Common myeloid progenitor, CD34-positive (primary cell): ENCODE data around the gene PRSS21.

Experiments used
- CTCF ChIA-PET: fragments of 350-600 bp; sonication (Branson Sonifier 250); formaldehyde crosslinking; loops from one replicate; lab custom pipeline; 2021; ENCODE audit warnings: antibody characterized with exemption; lab: Charles Lee
- POLR2A ChIA-PET: fragments of 350-600 bp; sonication (Branson Sonifier 250); formaldehyde crosslinking; loops from one replicate; lab custom pipeline; 2021; ENCODE audit warnings: antibody characterized with exemption; lab: Charles Lee
- DNase-seq, 3 donors: peaks; one replicate each; pipeline versions ENCODE4 v3.0.0 to v3.0.0-alpha.2; 2013
- H3K27ac ChIP-seq, 2 experiments: 1 replicate in 1 of 2; 2 replicates in 1 of 2; pipeline ENCODE4 v1.7.0; 2013; ENCODE audit warnings: inconsistent platforms in 2 of 2, low read length in 2 of 2, mild to moderate bottlenecking in 2 of 2, low read depth in 1 of 2, moderate library complexity in 1 of 2; ENCODE audit not compliant: severe bottlenecking in 2 of 2, insufficient read depth in 1 of 2, poor library complexity in 1 of 2
- H3K27me3 ChIP-seq, 5 experiments: replicated peaks in 2 of 5; 1 replicate in 3 of 5; 2 replicates in 2 of 5; pipeline versions ENCODE4 v1.6.1 to v1.7.0; 2013; ENCODE audit warnings: low read length in 4 of 5, mild to moderate bottlenecking in 2 of 5, moderate library complexity in 2 of 5, inconsistent platforms in 1 of 5; ENCODE audit not compliant: insufficient read depth in 5 of 5, control insufficient read depth in 4 of 5
- H3K36me3 ChIP-seq, 4 experiments: 1 replicate in 2 of 4; 2 replicates in 2 of 4; pipeline versions ENCODE4 v1.6.1 to v1.7.0; 2013; ENCODE audit warnings: low read length in 3 of 4, control low read depth in 1 of 4, mild to moderate bottlenecking in 1 of 4; ENCODE audit not compliant: control insufficient read depth in 4 of 4, insufficient read depth in 4 of 4
- H3K4me1 ChIP-seq, 4 experiments: 1 replicate in 3 of 4; 2 replicates in 1 of 4; pipeline versions ENCODE4 v1.6.1 to v1.7.1; 2013; ENCODE audit warnings: low read length in 3 of 4, mild to moderate bottlenecking in 3 of 4, control low read depth in 1 of 4, inconsistent platforms in 1 of 4, moderate library complexity in 1 of 4; ENCODE audit not compliant: control insufficient read depth in 4 of 4, insufficient read depth in 4 of 4; ENCODE audit errors: control extremely low read depth in 1 of 4
- H3K4me3 ChIP-seq, 7 experiments: 1 replicate in 4 of 7; 2 replicates in 3 of 7; pipeline versions ENCODE4 v1.5.1 to v1.7.0; 2013; ENCODE audit warnings: mild to moderate bottlenecking in 7 of 7, low read length in 6 of 7, moderate library complexity in 6 of 7, inconsistent platforms in 2 of 7, low read depth in 2 of 7, control low read depth in 1 of 7; ENCODE audit not compliant: insufficient read depth in 4 of 7, control insufficient read depth in 1 of 7; ENCODE audit errors: extremely low read depth in 1 of 7
- H3K9me3 ChIP-seq, 5 experiments: 1 replicate in 4 of 5; 2 replicates in 1 of 5; pipeline versions ENCODE4 v1.6.1 to v1.7.1; 2013; ENCODE audit warnings: low read length in 4 of 5, mild to moderate bottlenecking in 2 of 5, inconsistent platforms in 1 of 5, low read depth in 1 of 5, moderate library complexity in 1 of 5; ENCODE audit not compliant: control insufficient read depth in 4 of 5, insufficient read depth in 2 of 5; ENCODE audit errors: control extremely low read depth in 1 of 5
- WGBS: methylation state at CpG from one replicate; pipeline ENCODE4 v1.1.5; 2013; ENCODE audit not compliant: insufficient coverage; 5-methylcytosine and 5-hydroxymethylcytosine counted together

The PRSS21 gene

DNA sequence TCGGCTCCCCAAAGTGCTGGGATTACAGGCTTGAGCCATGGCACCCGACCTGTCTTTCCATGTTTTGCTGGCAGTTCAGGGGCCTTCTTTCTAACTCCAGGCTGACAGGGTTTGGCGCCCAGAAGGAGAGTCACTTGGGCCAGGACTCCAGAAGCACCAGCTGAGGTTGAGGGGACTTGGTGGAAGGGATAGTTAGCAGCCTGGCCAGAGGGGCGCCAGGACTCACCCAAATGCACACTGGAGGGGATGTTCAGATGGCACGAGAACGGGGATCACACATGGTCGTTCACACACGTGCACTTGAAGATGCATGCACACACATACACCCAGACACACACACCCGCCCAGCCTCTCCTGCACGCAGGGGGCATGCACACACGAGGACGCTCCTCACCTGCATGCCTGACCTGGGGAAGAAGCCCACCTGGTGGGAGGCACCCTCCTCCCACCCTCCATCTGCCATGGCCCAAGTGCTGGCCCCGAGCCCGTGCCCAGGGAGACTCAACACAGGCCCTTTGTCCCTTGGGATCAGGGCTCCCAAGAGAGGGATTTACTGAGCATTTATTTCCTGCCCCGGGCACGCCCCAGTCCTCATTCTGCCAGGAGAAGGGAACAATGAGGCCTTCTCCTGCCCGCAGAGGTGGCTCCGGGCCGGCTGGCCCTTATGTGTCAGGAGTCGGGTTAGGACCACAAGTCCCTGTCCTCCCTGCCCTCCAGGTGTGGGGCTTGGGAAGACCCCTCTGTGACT, 2.3 kb upstream of the PRSS21 start:
- Histone ChIP-seq H3K4me3 (no peak overlapping the region), H3K36me3 (no peaks in the 10 kb centered on the region), H3K9me3 (no peaks in the 10 kb centered on the region), H3K27ac (no peak overlapping the region), H3K27me3 (peaks cover 0 to 5% (median 3%) of the 10 kb centered on the region in 5 experiments), H3K4me1 (no peaks in the 10 kb centered on the region)
- ChIA-PET POLR2A (no interaction called here), CTCF (interaction anchor here (0.7 kb wide), 1 partner anchor 24 kb away, joined by 3 read pairs; no protein-coding TSS in a partner anchor)
- no peak for DNase-seq
- 95% methylated on average over 13 of the region's 20 CpGs for WGBS

DNA sequence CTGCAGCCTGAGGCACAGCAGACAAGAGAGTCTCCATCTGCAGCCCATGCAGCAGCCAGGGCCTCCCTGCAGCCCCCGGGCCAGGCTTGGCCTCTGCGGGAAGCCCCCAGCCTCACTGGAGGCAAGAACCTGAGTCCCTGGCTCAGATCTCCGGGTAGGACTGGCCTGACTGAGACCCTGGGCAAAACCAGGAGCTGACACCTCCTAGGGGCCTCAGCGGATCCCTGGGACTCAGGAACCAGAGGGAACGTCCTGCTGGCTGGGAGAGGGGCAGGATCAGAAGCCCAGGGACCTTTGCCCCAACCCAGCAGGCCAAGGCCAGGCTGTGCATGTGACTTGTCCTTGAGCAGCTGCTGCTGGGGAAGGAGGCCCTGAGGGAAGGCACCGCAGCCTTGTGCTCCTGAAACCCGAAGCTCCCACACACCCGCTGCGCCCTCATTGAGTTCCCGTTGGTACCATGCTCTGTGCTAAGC, 1.7 kb upstream of the PRSS21 start:
- DNase-seq: no peak
- CTCF ChIA-PET: no interaction called here
- no peak overlapping the region for H3K4me3 ChIP-seq
- H3K27ac ChIP-seq: no peak overlapping the region
- WGBS: 99% methylated on average over 9 of the region's 10 CpGs
- peaks cover 0 to 3% (median 0%) of the 10 kb centered on the region in 5 experiments for H3K27me3 ChIP-seq
- no peaks in the 10 kb centered on the region for H3K9me3 ChIP-seq
- POLR2A ChIA-PET: no interaction called here
- no peaks in the 10 kb centered on the region for H3K4me1 ChIP-seq
- no peaks in the 10 kb centered on the region for H3K36me3 ChIP-seq

DNA sequence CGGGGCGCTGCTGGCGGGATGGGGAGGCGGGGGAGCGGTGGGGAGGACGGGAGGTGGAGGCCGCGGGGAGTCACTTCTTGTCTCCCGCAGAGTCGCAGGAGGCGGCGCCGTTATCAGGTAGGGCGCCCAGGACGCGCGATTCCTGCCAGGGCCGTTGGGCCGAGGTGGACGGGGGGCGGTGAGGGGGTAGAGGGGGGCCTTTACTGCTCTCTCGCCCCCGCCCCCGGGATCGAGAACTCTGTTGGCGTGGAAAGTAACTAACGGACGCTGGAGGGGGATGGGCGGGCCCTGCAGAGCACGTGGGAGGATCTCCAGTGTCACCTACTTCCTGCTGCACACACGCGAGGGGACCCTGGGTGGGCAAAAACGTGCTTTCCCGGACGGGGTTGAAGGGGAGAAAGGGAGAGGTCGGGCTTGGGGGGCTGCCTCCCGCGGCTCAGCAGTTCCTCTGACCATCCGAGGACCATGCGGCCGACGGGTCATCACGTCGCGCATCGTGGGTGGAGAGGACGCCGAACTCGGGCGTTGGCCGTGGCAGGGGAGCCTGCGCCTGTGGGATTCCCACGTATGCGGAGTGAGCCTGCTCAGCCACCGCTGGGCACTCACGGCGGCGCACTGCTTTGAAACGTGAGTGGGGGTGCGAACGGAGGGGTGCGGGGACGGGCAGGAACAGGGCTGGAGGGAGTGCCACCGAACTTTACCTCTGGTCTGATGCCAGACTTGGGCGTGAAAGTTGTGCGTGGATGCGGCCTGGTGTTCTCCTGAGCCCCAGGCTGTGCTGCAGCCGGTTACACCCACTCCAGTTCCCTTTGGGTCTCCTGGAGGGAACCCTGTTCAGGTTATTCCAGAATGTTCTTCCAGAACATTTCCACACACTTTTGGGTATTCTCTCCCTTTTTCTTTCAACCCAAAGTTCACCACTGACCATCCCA, 569 bp downstream of the PRSS21 start:
- Histone ChIP-seq H3K4me1 (no peaks in the 10 kb centered on the region), H3K9me3 (no peaks in the 10 kb centered on the region), H3K4me3 (peak overlapping the region in 3 of 7 experiments; percentile 11 to 33 (median 22)), H3K27ac (no peak overlapping the region), H3K27me3 (no peaks in the 10 kb centered on the region), H3K36me3 (no peaks in the 10 kb centered on the region)
- POLR2A ChIA-PET: no interaction called here
- CTCF ChIA-PET: interaction anchor here (0.6 kb wide), 1 partner anchor 66 kb away, joined by 4 read pairs; no protein-coding TSS in a partner anchor
- 77% methylated on average over 58 of the region's 68 CpGs for WGBS
- DNase-seq: no peak

DNA sequence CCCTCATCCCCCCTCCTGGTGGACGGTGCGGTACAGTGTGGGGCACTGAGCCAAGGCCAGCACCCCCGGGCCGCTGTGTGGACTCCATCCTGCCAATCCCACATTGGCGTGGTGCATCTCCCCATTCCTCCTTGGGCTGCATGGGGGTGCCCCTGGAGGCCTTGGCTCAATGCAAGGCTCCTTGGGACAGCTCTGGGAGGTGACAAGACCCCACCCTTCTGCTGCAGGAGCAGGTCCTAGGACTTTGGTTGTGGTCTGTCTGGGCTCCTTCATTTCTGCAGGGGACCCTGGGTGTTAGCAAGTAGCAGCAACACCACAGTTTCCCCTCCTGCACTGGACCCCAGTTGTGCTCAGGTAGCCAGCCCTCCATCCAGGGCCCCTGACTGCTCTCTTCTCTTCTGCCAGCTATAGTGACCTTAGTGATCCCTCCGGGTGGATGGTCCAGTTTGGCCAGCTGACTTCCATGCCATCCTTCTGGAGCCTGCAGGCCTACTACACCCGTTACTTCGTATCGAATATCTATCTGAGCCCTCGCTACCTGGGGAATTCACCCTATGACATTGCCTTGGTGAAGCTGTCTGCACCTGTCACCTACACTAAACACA, 1.3 kb downstream of the PRSS21 start:
- WGBS: 98% methylated on average over 8 of the region's 10 CpGs
- ChIA-PET CTCF (no interaction called here), POLR2A (no interaction called here)
- Histone ChIP-seq H3K36me3 (no peaks in the 10 kb centered on the region), H3K9me3 (no peaks in the 10 kb centered on the region), H3K4me3 (no peak overlapping the region), H3K27me3 (no peaks in the 10 kb centered on the region), H3K27ac (no peak overlapping the region), H3K4me1 (no peaks in the 10 kb centered on the region)
- no peak for DNase-seq

DNA sequence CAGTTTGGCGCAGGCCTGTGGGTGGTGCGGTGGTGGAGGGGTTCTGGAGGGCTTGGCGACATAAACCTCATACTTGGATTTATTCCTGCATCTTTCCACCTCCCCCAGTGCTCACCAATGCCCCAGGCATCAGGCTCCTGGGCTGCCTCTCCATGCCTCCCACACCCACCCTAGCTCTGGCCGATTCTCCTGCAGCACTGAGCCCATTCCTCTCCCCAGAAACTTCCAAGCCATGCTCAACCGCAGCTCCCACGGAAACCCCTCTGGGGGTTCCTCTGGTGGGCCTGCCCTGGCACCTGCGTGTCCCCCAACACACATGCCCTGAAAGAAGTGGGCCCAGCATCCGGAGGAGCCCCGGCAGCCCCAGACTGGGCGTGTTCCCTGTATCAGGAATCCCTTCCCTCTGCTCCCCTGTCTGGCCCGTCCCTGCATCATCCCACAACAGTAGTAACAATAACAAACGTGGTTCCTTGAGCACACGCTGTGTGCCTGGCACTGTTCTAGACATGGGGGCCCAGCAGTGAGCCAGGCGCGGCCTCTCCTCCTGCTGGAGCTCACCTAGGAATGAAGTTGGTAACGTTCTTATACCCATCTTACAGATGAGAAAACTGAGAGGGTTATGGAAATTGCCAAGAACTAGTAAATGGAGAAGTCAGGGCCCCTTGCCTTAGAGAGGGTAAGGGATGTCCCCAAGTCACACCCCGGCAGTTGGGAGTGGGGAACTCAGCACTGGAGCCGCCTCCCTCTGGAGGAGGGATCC, 2.3 kb downstream of the PRSS21 start:
- H3K27me3 ChIP-seq: no peaks in the 10 kb centered on the region
- H3K4me1 ChIP-seq: no peaks in the 10 kb centered on the region
- no peaks in the 10 kb centered on the region for H3K36me3 ChIP-seq
- 96% methylated on average over 10 of the region's 18 CpGs for WGBS
- no peak overlapping the region for H3K27ac ChIP-seq
- CTCF ChIA-PET: interaction anchor here (1.6 kb wide), 1 partner anchor 137 kb away, joined by 3 read pairs; no protein-coding TSS in a partner anchor
- H3K9me3 ChIP-seq: no peaks in the 10 kb centered on the region
- POLR2A ChIA-PET: no interaction called here
- DNase-seq: no peak
- H3K4me3 ChIP-seq: no peak overlapping the region

DNA sequence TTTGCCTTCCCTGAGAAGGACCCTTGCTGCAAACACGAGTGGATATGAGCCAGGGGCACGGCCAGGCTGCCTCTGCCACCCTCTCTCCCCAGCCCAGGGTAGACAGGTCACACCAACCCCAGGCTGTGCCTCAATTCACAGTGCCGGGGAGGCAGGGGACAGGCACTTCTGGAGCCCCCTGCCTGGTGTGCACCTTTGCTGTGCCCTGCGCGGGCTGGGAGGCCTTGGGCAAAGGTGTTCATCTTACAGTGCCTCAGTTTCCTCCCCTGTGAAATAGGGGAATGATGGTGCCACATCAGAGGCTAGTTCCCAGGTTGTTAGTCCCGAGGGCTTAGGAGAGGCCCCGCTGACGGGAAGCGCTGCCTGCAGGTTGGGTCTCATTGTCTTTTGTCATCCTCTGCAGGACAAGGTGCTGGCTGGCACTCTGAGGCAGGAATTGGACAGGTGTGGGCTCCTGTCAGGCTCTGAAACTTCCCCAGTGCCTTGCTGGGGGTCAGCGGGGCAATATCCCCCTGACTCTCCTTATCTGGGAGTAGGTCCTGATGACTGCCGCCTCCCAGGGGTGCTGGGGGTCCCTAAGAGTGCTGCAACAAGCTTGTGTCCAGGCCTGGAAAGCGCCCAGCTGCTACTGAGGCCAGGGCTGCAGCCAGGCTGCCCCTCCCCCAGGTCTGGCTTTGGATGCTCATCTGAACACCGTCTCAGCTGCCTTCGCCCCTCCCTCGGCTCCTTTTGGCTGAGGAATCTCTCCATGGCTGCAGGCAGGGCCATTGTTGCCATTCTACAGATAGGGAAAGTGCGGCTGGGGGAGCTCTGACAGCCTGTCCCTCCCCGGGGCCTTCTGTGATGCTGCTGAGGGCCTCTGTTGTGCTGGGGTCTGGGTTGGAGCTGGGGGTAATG, 3.1 kb downstream of the PRSS21 start:
- Histone ChIP-seq H3K9me3 (no peaks in the 10 kb centered on the region), H3K27me3 (no peaks in the 10 kb centered on the region), H3K4me3 (no peak overlapping the region), H3K27ac (no peak overlapping the region), H3K4me1 (no peaks in the 10 kb centered on the region), H3K36me3 (no peaks in the 10 kb centered on the region)
- ChIA-PET CTCF (interaction anchor here (1.6 kb wide), 1 partner anchor 136 kb away, joined by 3 read pairs; no protein-coding TSS in a partner anchor), POLR2A (no interaction called here)
- DNase-seq: no peak
- 90% methylated on average over 13 of the region's 17 CpGs for WGBS
